Hypothalamus (tissue), 51 donors: ENCODE data around the gene SYT9.

Experiments
- DNase-seq, 51 donors: peaks; one replicate each; lab custom pipeline; 2025; lab: John Stamatoyannopoulos, UW

Gene SYT9

DNA sequence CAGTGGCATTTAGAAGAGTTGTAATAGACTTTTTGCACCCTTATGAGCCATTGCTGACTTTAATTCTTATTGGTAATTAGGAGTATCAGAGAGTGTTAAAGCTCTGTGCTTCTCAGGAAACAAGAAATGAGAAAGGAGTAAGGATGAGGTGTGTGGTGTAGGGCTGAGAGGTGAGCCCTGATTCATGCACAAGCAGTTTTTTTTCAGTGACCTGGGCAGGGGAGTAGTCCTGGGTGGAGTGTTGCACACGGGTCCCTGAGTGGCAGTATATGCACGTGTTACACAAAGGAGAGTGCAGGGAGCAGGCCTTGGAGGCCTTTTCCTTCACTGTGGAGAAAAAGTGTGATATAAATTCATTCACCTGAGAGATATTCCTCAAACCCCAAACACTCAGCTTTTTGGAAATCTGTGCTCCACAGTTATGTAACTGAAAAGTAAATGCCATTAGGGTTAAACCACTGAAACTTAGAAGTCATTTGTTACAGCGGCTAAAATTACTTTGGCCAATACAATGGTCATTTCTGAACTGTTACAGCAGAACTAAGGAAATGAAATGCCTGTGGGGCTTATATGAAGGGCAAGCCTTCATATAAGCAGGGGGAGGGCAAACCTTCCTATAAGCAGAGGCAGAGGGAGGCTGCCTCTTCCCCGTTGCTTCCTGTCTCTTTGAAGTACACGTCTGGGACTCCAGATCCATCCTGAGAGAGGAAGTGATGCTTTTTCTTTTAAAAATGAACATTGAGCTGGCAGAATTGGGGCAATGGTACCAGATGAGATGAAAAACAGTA is 171.0 kb downstream of the SYT9 start:
- DNase-seq = no peak

GRCh38 chr11:7423946-7424345 is 172.2 kb downstream of the SYT9 start:
- DNase-seq = no peak

GRCh38 chr11:7427733-7428132 is 176.0 kb downstream of the SYT9 start:
- no peak for DNase-seq

DNA sequence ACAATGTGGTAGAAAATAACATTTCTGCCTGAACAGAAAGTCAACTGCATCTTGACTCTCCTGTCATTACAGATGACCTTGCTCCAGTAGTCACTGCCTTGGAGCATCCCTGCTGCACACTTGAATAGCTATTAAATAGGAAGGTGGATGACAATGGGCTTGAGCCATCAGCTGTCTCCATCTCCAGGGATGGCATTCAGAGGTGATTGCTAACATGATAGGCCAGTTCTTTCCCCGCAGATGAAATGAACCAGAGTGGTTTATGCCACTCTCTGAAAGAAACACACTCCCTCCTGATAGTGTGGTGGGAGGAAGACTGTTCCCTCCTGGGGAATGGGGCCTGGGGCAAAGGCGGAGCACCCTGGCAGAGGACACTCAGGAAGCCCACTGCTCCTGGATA is 176.5 kb downstream of the SYT9 start:
- no peak for DNase-seq

DNA sequence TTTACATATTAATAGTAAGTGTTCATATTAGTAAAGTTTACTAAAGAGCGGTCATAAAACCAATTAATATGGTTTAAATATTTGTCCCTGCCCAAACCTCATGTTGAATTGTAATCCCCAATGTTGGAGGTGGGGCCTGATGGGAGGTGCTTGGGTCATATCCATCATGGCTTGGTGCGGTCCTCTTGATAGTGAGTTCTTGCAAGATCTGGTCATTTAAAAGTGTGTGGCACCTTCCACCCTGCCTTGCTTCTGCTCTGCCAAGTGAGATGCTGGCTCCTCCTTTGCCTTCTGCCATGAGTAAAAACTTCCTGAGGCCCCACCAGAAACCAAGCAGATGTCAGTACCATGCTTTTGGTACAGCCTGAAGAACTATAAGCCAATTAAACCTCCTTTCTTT is 178.8 kb downstream of the SYT9 start:
- no peak for DNase-seq

DNA sequence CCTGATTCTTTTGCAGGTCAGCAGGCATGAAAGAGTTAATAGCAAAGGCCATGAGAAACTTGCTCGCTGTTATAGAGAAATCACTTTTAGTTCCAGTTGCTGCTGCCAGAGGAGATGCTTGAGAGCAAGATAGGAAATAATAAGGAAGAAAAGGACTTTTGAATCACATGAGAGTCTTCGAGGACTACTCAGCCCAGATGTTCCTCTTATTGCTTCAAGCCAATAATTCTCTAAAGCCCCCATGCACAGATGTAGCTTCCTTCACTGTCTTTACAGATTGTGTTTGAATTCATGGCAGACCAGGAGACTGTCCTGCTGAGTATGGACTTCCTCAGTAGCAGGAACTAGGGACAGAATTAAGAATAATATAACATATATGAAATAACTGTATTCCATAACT is 183.5 kb downstream of the SYT9 start:
- no peak for DNase-seq

- DNase-seq = no peak
Observed at GRCh38 chr11:7436146-7436545, 184.4 kb downstream of the SYT9 start.

GRCh38 chr11:7436657-7437056 is 185.0 kb downstream of the SYT9 start:
- peak in 1 of 51 donors; percentile 11 for DNase-seq

- DNase-seq = no peak
Observed at GRCh38 chr11:7437696-7438095, 186.0 kb downstream of the SYT9 start.

GRCh38 chr11:7439746-7440320 is 188.1 kb downstream of the SYT9 start:
- DNase-seq = no peak

DNA sequence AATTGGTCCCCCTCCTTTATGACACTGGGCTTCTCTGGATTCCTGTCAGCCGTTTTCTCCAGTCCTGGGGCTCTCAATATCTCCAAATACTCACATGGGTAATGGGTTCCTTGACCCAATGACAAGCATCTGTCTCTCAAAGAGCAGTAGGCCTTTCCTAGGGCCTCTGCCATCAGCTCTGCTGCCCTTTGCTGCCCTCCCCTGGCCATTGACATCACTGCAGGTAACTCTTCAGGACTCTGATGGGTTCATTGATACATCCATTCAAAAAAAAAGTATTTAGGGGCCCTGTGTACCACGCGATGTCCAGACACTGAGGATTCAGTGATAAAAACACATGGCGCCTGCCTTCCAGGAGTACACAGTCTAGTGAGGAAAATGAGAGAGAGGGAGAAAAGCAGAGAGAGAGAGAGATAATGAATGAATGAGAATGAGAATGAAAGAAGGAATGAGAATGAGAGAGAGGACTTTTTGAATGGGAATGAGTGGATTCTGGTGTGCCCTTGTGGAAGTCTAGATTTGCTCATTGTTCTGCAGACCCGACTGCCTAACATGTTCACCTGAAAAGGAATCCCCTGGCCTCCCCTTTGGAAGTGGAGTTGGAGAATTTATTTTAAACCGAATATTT is 191.0 kb downstream of the SYT9 start:
- peak in 45 of 51 donors; percentile 11 to 88 (median 49) for DNase-seq

DNA sequence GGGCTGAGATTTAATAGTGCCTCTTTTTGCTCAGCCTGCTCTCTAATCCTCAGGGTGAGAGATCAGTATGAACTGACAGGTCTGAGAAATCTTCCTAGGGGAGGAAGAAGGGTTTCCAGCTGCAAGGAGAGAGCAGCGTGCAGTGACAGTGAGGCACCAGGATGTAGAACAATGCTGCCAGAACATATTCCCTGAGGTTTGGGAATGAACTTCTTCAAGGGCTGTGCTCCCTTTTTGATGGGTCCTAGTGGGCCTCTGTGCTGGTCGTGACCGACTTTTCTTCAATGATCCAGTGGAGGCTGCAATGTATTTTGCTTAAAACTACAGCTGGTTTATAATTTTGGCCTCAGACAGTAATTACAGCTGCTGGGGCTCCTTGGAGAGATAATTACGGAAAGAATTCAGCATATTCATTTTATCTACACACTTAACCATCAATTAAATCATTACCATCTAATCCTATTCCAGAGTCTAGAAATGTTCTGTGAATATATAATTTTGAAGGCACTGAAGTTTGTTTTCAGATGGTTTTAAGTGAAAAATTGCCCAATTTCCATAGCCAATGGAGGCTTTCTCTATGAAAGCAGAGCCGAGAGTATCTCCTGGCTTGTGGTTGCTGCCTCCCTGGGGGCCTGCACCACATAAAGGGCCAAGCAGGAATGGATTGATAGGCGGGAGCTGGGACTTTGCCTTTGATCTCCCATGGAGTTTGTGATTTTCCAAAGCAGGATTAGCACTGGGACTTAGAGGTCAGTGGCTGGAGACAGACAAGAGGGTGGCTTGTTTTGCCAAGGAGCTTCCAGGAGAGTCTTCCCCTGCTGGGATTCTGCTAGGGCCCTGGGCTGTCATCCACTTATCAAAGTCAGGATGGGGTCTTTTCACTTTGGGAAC is 192.6 kb downstream of the SYT9 start:
- no peak for DNase-seq

DNA sequence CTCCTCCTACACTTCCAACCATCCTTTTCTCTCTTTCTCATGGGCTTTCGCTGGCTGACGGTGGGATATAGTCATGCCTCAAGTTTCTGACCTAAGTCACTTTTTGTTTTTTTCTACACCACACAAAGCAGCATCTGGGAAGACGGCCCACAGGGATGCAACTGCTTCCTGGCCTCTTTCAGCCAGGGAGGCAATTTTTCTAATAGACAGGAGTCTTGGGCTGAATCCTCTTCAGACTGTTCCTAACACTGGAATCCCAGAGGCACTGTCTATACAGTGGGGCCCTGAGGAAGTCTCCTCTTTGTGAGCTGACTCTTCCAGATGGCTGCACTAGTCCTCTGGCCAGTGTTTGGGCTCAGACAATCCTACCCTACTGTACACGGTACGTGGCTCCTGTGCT is 193.9 kb downstream of the SYT9 start:
- DNase-seq = no peak

GRCh38 chr11:7448201-7448600 is 196.5 kb downstream of the SYT9 start:
- no peak for DNase-seq

GRCh38 chr11:7449211-7449840 is 197.6 kb downstream of the SYT9 start:
- DNase-seq = no peak

- DNase-seq = no peak
Observed at GRCh38 chr11:7449841-7450214, 198.1 kb downstream of the SYT9 start.

- no peak for DNase-seq
Observed at GRCh38 chr11:7450836-7451235, 199.1 kb downstream of the SYT9 start.

- no peak for DNase-seq
Observed at GRCh38 chr11:7451520-7451919, 199.8 kb downstream of the SYT9 start.

DNA sequence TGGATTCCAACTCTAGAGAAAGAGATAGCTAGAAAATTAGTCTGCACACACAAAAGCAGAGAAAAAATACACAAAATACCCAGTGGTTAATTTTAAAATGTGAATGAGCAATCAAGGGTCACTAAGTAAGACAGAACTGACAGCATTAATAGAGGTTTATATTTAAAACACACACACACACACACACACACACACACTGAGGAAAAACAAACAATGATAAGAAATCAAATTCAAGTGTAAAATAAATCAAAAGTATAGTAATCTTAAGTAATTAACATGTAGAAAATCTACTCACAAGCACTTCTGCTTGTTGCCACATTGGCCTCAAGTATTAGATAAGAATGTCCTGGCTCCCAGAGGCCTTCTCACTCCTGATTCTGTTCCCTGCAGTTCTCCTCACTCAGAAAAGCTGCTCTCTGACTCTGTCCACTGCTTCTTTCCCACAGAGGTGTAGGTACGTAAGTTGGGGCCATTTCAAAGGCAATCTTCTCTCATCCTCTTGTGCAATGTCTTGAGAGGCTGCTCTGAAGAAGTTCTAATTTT is 200.3 kb downstream of the SYT9 start:
- no peak for DNase-seq

DNA sequence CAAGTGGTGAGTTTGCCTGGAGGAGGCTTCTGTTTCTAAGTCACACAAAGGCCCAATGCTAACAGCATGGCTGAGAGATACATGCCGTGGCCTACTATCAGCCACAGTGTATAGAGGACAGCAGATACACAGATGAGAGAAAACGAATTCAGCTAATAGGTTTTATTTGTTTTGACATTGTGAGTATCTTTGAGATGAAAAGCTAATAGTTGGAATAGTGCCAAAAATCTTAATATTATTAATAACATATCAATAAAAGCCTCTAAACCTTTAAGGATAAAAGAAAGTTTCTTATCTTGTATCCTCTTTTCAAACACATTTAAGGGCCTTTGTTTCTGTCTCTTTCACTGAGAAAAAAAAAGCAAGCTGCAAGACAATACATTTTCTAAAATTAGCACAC is 203.2 kb downstream of the SYT9 start:
- DNase-seq = no peak
